ENCODE results near the gene AMFR. TPM values are rescaled to one million over a fixed set of nuclear protein-coding genes. Genes with fewer than 3 reads are reported as not detected.

AMFR gene
- total and polyA plus RNA-seq, 2 of the 13 experiments (the other 11 are each of a cell fraction or from before 2014, with no cell fraction given) = 52.9 to 108 TPM

GRCh38 chr16:56451753-56452689 lies 26.7 kb upstream of the AMFR start (continued):
- TF ChIP-seq CCDC6 (CRISPR knock-in tag; IDR thresholded peaks at IDR 0.05) = no peak
- TF ChIP-seq RCOR2 (CRISPR knock-in tag; IDR thresholded peaks at IDR 0.05) = 0 out of 2 replicates have a peak, but pooled peaks have one; percentile 34
- TF ChIP-seq PATZ1 (CRISPR knock-in tag; IDR thresholded peaks at IDR 0.05) = peak; percentile 46; the same call in 1 of the 2 replicates
- TF ChIP-seq ZNF747 (CRISPR knock-in tag; IDR thresholded peaks at IDR 0.05; ENCODE audit: borderline replicate concordance) = no peak
- TF ChIP-seq ZNF256 (CRISPR knock-in tag; conservative IDR thresholded peaks at IDR 0.05) = 0 out of 2 replicates have a peak, but pooled peaks have one; percentile 26
- TF ChIP-seq MXI1 (IDR thresholded peaks at IDR 0.05; ENCODE audit: borderline replicate concordance, low read depth, low read length) = peak; percentile 74; the same call in 1 of the 3 replicates
- TF ChIP-seq THAP11 (CRISPR knock-in tag; IDR thresholded peaks at IDR 0.05) = no peak
- TF ChIP-seq ZNF124 (CRISPR knock-in tag; IDR thresholded peaks at IDR 0.05) = 0 out of 2 replicates have a peak, but pooled peaks have one; percentile 51
- peak; percentile 14 for TF ChIP-seq ASH2L (IDR thresholded peaks at IDR 0.05; ENCODE audit: insufficient read length, low read depth, low read length)
- no peak for TF ChIP-seq ZBTB49 (CRISPR knock-in tag; IDR thresholded peaks at IDR 0.05; ENCODE audit: borderline replicate concordance)
- TF ChIP-seq IKZF5 (CRISPR knock-in tag; IDR thresholded peaks at IDR 0.05) = no peak
- 0 out of 2 replicates have a peak, but pooled peaks have one; percentile 52 for TF ChIP-seq MED13 (CRISPR knock-in tag; IDR thresholded peaks at IDR 0.05)
- no peak for TF ChIP-seq ZNF414 (CRISPR knock-in tag; IDR thresholded peaks at IDR 0.05)
- no peak; the same call in none of the 2 replicates for TF ChIP-seq SAP130 (CRISPR knock-in tag; IDR thresholded peaks at IDR 0.05; ENCODE audit: low read depth)
- no peak for TF ChIP-seq GPBP1L1 (CRISPR knock-in tag; IDR thresholded peaks at IDR 0.05)
- 0 out of 2 replicates have a peak, but pooled peaks have one; percentile 56 for TF ChIP-seq PHF20 (CRISPR knock-in tag; IDR thresholded peaks at IDR 0.05)
- no peak for TF ChIP-seq ZBTB46 (CRISPR knock-in tag; IDR thresholded peaks at IDR 0.05; ENCODE audit: borderline replicate concordance)
- no peak for TF ChIP-seq FOXA1 (IDR thresholded peaks at IDR 0.05)
- TF ChIP-seq FOXA1 (CRISPR knock-in tag; IDR thresholded peaks at IDR 0.05) = peak; percentile 38; the same call in 1 of the 2 replicates
